AG20443 (cell line): ENCODE data around the gene NRGN.

Experiments used
- DNase-seq: peaks from one replicate; pipeline ENCODE4 v3.0.0; 2012; ENCODE audit warnings: low spot score, mixed read lengths

Gene NRGN

GRCh38 chr11:124740277-124740882, 638 bp downstream of the NRGN start:
- DNase-seq: no peak

DNA sequence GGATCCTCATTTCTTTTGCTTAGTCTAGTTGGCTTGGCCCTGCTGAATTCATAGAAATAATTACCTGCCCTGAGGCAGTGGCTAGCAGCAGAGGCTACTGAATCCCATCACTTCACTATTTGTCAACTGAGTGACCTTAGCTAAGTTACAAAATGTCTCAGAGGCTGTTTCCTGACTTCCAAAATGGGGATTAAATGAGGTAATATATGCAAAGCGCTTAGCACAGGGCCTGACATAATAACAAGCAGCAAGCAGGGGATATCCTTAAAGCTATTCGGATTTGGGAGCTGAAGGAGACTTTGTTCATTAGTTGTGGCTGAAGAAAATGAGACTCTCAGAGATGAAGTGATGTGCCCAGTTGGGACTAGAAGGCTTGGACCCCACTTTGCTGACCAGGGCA, 2.8 kb downstream of the NRGN start:
- no peak for DNase-seq

DNA sequence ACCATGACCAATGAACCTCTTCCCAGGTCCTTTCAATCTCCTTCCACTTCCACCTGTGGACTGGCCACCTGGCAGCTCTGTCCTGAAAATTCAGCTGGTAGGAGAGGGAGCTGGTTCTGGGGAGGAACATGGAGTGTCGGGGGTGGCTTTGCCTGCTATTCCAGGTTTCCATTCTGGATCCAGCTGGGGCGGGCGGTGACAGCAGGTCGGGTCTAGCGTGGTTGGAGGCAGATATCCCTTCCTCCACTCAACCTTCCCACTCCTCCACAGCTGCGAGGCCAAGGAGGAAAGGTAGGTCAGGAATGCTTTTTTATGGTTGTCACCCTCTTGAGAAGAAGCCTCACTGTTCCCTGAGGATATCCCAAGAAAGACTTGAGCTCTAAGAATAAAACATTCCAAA, 3.3 kb downstream of the NRGN start:
- DNase-seq: no peak

GRCh38 chr11:124745270-124745834, 5.6 kb downstream of the NRGN start:
- DNase-seq: no peak

DNA sequence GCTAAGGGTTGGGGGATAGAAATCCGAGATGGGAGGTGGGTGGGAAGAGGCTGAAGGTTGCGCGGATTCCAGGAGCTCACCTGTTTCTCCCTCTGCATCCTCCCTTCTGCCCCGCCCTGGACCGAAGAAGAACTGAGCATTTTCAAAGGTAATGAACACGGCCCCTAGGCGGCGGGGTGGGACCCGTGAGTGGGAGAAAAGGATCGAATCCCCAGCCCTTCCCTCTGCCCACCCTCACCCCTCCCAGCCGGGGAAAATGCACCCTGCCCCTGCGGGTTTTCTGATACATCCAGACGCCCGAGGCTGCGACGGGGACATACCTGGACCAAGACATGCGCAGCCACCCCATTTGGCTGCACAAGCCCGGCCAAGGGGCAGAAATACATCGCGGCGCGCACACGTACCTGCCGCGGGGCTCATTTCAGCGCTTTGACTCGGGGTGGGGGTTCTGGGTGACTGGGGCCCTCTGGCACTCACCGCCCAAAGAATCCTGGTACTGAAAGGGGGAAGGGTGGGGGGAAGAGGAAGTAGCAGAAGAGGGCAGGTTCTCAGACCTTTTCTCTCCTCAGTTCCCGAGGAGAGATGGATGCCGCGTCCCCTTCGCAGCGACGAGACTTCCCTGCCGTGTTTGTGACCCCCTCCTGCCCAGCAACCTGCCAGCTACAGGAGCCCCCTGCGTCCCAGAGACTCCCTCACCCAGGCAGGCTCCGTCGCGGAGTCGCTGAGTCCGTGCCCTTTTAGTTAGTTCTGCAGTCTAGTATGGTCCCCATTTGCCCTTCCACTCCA, 6.3 kb downstream of the NRGN start:
- peak; percentile 15 for DNase-seq

DNA sequence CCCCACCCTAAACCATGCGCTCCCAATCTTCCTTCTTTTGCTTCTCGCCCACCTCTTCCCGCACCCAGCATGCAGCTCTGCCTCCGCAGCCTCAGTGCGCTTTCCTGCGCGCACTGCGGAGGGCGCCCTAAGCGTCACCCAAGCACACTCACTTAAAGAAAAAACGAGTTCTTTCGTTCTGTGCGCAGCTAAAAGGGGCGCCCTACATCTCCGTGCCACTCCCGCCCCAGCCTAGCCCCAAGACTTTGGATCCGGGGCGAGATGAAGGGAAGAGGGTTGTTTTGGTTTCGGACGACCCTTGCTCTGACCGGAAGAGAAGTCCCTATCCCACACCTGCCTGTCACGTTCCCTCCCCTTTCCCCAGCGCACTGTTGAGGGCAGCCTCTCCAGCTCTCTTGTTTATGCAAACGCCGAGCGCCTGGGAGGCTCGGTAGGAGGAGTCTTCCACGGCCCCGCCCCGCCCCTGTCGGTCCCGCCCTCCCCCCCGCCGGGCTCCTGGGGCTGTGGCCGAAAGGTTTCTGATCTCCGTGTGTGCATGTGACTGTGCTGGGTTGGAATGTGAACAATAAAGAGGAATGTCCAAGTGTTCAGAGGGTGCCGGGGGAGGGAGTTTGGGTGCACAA, 7.0 kb downstream of the NRGN start:
- peak; percentile 92 for DNase-seq

DNA sequence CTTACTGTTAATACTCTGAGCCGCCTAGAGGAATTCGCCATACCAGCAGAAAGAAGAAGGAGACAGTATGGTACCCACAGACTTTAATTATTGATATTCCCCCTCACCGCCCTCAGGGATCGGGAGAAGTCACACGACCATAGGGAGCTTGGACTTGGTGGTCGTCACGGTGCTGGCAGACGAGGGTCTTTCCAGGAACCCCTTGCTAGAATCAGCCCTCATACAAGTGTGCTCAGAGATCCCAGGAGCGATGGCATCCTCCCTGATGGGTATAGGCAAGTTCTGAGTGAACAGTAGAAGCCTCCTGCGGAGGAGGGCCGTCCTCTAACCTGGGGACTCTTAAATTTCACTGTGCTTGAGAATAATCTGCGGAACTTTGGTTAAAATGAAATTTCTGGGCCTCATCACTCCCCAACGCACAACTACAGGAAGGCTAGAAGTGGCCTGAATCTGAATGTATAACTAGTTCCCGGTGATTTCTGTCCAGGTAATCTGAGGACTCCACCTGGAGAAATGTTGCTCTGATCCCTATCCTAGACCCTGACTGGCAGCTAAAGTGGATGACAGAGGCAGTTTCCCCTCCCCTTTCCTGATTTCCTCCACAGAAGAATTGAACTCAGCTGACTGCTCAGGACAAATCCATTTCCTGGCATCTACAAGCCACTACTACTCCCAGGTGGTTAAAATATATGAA, 7.8 kb downstream of the NRGN start:
- no peak for DNase-seq

DNA sequence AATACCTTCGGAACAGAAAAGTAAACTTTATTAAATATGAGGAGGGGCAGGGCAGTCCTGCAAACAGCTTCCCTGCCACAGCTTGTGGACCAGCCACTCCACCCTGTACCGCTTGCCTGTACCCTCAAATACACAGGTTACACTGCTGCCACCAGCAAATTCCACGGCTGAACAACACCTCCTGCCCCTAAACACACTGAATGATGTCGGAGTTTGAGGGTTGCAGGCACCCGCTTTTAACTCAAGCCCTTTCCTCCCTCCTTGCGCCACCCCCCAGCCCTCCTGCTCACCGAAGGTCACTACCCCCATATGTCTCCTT, 8.3 kb downstream of the NRGN start:
- no peak for DNase-seq

- no peak for DNase-seq
Measured at GRCh38 chr11:124748481-124749343, 9.0 kb downstream of the NRGN start.

DNA sequence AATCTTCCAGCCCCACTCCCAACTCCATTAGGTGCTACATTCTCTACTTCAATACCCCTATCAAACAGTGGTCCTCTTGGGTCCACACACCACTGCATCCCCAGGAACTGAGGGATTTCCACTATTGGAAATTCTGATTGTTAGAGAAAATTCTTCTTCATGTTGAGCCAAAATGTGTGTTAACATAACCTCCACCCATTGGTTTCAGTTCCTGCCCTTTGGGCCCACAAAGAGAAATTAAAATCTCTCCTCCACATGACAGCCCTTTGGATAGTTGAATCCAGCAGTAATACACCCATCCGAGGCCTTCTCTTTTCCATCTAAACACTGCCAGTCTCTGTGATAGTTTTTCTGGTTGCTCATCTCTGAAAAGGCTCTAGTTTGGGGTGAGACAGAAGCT, 10.2 kb downstream of the NRGN start:
- no peak for DNase-seq

- no peak for DNase-seq
Measured at GRCh38 chr11:124751391-124751740, 11.6 kb downstream of the NRGN start.

- DNase-seq: no peak
Measured at GRCh38 chr11:124751741-124752470, 12.2 kb downstream of the NRGN start, which contains the start of gene VSIG2. Gene VSIG2, minus strand, starts transcription at chr11:124752255. Its CDS starts 118 bp downstream, at chr11:124752137.

DNA sequence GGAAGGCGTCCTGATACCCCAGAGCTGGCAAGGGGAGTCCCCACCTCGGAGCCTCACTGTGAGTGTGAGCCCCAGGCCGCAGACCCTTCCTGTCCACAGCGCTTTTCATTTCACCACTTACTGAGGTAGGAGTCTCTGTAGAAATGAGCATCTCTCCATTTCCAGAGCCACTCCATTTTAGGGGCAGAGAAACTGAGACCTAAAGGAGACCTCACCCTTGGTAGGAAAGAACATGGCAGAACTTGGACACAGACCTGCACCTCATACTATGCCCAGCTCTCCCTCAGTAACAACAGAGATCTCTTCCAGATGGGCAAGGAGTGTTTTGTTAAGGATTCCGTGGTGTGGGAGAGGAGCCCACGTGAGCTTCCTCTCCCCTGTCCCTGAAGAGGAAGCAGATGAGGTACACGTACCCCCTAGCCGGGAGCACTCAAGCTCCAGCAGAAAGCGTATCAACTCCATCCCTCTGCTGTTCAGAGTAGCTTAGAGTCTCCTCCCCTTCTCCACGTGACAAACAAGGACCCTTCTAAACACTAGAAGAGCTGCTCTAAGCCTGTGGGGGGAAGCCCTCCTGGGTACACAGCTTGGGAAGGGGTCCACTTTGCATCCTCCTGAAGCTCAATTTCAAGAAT, 12.8 kb downstream of the NRGN start:
- no peak for DNase-seq

GRCh38 chr11:124753205-124753604, 13.5 kb downstream of the NRGN start:
- no peak for DNase-seq

DNA sequence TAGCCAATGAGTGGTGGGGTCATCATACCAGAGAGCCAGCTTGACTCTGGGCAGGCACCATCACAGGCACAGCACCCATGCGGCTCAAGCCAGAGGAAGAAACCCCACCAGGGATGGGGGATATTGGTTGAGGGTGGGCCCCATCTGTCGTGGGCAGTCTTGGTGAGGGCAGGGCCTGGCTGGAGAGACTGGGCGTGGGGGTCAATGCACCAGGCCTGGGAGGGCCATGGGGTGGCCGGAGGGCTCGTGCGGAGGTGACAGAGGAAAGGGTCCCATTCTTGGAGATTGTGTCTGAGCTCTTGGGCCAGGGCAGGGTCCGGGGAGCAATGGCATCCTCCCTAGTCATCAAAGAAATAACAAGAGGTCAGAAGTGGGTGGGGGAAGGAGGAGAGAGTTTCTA, 13.9 kb downstream of the NRGN start:
- DNase-seq: no peak

- no peak for DNase-seq
Measured at GRCh38 chr11:124754309-124754708, 14.6 kb downstream of the NRGN start.

- DNase-seq: no peak
Measured at GRCh38 chr11:124754710-124755109, 15.0 kb downstream of the NRGN start.

DNA sequence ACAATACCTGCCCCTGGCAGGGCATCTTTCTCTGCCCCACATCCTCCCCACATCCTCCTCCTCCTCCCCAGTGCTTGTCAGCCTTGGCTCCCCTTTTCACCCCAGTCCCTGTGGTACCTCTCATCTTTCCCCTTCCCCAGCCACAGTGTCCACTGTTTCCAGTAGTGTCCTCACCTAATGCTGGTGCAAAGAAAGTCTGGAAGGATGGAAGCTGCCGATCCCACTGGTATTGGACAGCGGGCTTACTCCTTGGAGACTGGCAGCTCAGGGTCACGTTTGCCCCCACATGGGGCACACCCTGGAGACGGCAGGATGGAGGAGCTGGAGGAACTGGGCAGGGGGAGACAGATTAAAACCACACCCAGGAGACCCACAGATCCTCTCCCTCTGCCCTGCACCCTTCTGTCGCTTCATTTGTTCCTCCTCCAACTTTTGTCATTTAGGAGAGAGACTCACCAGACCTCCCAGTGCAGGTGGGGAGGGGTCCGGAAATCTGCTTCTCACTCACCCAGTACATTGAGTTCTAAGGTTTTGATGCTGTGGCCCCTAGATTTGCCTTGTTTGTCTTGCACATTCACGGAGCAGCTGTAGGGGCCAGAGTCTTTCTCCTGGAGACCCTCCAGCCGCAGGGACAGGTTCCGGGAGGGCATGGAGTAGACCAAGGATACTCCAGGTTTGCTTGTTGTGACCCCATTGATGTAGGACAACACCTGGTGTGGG, 16.5 kb downstream of the NRGN start:
- DNase-seq: no peak

GRCh38 chr11:124756753-124757227, 17.0 kb downstream of the NRGN start:
- no peak for DNase-seq

GRCh38 chr11:124757320-124757719, 17.6 kb downstream of the NRGN start:
- DNase-seq: no peak
